ENCODE data around the gene PLA2G15. TPM values are rescaled to one million over a fixed set of nuclear protein-coding genes. Genes with fewer than 3 reads are reported as not detected.

PLA2G15 gene
- total RNA-seq, 4 donors from 2014 or later: 16.4 to 28.6 (median 22.3) TPM

GRCh38 chr16:68283801-68284598, 38.8 kb downstream of the PLA2G15 start:
- no peak overlapping the region for H3K4me3 ChIP-seq (ENCODE audit: low read depth, poor library complexity, severe bottlenecking)
- intact Hi-C loops (cut with DNase I; ENCODE audit: low total_unique reads): no loop called here
- 51 to 55% methylated on average over 9 of the region's 9 CpGs for WGBS, 2 donors
- TF ChIP-seq, protein P1, sequence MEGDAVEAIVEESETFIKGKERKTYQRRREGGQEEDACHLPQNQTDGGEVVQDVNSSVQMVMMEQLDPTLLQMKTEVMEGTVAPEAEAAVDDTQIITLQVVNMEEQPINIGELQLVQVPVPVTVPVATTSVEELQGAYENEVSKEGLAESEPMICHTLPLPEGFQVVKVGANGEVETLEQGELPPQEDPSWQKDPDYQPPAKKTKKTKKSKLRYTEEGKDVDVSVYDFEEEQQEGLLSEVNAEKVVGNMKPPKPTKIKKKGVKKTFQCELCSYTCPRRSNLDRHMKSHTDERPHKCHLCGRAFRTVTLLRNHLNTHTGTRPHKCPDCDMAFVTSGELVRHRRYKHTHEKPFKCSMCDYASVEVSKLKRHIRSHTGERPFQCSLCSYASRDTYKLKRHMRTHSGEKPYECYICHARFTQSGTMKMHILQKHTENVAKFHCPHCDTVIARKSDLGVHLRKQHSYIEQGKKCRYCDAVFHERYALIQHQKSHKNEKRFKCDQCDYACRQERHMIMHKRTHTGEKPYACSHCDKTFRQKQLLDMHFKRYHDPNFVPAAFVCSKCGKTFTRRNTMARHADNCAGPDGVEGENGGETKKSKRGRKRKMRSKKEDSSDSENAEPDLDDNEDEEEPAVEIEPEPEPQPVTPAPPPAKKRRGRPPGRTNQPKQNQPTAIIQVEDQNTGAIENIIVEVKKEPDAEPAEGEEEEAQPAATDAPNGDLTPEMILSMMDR (IDR thresholded peaks at IDR 0.05): no peak
- no peak for TF ChIP-seq POLR2A (IDR thresholded peaks at IDR 0.05)
- DNase-seq (ENCODE audit: low spot score in 2 of 2): peak in 1 of 2 donors; percentile 73

DNA sequence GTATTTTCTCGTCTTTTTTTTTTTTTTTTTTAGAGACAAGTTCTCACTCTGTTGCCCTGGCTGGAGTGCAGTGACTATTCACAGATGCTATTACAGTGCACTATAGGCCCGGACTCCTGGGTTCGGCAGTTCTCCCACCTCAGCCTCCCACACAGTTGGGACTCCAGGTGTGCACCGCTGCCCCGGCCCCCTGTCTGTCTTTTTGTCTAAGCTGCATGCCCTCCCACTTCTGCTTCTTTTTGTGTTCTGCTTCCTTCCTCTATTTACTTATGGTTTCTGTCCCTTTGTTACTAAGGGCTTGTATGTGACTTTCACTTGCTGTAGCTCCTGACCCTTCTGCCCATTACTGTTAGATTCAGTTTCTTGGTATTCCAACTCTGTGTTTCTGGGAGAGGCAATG, 39.7 kb downstream of the PLA2G15 start:
- WGBS, 2 donors: 65 to 67% methylated on average over 5 of the region's 5 CpGs
- no peak overlapping the region for H3K4me3 ChIP-seq (ENCODE audit: low read depth, poor library complexity, severe bottlenecking)
- intact Hi-C loops (cut with DNase I; ENCODE audit: low total_unique reads): no loop called here
- TF ChIP-seq POLR2A (IDR thresholded peaks at IDR 0.05): no peak
- TF ChIP-seq, protein P1 (IDR thresholded peaks at IDR 0.05): no peak
- no peak for DNase-seq (ENCODE audit: low spot score in 2 of 2)

- DNase-seq (ENCODE audit: low spot score in 2 of 2): no peak
- no peak overlapping the region for H3K4me3 ChIP-seq (ENCODE audit: low read depth, poor library complexity, severe bottlenecking)
- intact Hi-C loops (cut with DNase I; ENCODE audit: low total_unique reads): no loop called here
- 94 to 98% methylated on average over 3 of the region's 3 CpGs for WGBS, 2 donors
- TF ChIP-seq, protein P1 (IDR thresholded peaks at IDR 0.05): no peak
- TF ChIP-seq POLR2A (IDR thresholded peaks at IDR 0.05): no peak
Observed at GRCh38 chr16:68285683-68286082, 40.5 kb downstream of the PLA2G15 start.

GRCh38 chr16:68286153-68287074, 41.2 kb downstream of the PLA2G15 start:
- WGBS, 2 donors: 81 to 84% methylated on average over 12 of the region's 12 CpGs
- DNase-seq (ENCODE audit: low spot score in 2 of 2): no peak
- H3K4me3 ChIP-seq (ENCODE audit: low read depth, poor library complexity, severe bottlenecking): no peak overlapping the region
- TF ChIP-seq POLR2A (IDR thresholded peaks at IDR 0.05): no peak
- TF ChIP-seq, protein P1 (IDR thresholded peaks at IDR 0.05): no peak
- intact Hi-C loops (cut with DNase I; ENCODE audit: low total_unique reads): no loop called here

DNA sequence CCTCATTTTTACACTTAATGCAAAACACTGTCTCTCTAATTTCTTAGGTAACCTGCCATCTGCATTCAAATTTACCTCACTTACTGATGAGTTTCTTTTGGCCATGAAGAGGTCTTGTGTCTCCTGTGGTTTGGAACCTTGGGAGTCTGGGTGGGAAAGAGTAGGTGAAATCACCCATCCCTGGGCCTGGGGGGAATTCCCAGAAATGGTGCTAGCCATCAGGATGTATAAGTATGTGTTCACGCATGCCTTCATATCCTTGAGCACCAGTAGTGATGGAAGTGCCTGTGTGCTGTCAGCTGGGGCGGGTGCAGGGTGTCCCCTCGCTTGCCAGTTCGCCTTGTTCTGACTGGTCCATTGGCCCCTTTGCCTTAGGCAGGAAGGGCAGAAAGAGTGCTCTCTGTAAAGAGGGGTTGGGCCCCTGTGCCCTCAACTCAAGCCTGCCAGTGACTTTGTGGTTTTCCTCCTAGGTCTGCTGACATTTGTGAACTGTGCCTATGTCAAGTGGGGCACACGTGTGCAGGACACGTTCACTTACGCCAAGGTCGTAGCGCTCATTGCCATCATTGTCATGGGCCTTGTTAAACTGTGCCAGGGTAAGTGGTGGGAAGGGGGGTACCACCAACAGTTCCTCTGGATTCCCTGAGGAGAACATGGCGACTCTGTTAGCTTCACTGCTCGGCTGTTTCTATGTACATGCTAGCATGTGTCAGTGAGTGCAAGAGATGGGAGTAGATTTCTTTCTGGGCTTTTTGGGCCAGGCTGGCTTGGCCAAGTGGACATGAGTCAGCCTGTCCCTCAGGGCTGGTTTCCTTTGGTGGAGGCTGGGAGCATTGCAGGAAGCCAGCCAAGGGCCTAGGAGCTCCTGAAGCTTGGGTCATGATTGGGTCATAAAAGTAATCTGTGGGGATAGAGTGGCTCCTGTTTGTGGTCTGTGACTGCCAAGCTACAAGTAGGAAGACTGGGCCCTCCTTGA, 42.4 kb downstream of the PLA2G15 start:
- TF ChIP-seq, protein P1 (IDR thresholded peaks at IDR 0.05): no peak
- no peak for TF ChIP-seq POLR2A (IDR thresholded peaks at IDR 0.05)
- 70 to 83% methylated on average over 11 of the region's 11 CpGs for WGBS, 2 donors
- intact Hi-C loops (cut with DNase I; ENCODE audit: low total_unique reads): no loop called here
- H3K4me3 ChIP-seq (ENCODE audit: low read depth, poor library complexity, severe bottlenecking): no peak overlapping the region
- peak; percentile 76 to 95 for DNase-seq (ENCODE audit: low spot score in 2 of 2)
